COR-L47 (cell line): ENCODE data around the gene RBM43.

Experiments used
- DNase-seq: peaks from one replicate; lab custom pipeline; 2025; lab: John Stamatoyannopoulos, UW

Gene RBM43

DNA sequence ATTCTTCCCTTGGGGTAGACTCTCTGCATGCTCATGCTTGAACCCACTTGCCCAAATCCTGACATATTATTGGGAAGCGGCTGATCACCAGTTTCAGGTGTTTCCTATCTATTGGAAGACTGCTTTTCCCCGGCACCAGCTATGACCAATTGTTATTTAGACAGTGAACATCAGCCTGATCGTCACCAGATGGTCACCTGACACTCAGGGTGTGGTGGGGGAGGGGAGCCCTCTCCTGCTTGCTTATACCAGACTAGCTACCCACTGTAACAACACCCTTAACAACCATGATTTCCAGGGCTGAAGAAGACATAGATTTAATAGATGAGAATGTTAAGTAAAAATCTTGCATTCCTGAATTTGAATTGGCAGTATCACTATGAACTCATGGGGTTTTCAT lies 44.3 kb downstream of the RBM43 start:
- no peak for DNase-seq

DNA sequence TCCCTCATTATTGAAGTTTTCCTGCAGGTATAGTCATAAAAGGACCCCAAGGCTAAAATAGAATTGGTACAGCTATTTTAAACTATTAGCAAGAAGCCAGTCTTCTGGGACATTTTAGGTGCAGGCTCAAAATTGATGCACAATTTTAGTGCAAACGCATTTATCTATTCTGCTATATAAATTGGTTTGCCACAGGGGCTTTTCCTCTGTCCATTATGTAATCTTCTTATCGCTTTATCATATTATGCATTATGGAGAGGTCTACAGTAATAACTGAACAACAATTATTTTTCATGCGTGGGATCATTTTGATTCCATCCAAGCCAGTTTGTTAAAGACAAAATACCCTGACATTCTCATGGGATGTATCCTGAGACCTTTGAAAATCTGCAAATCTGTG lies 54.6 kb downstream of the RBM43 start:
- DNase-seq = no peak

DNA sequence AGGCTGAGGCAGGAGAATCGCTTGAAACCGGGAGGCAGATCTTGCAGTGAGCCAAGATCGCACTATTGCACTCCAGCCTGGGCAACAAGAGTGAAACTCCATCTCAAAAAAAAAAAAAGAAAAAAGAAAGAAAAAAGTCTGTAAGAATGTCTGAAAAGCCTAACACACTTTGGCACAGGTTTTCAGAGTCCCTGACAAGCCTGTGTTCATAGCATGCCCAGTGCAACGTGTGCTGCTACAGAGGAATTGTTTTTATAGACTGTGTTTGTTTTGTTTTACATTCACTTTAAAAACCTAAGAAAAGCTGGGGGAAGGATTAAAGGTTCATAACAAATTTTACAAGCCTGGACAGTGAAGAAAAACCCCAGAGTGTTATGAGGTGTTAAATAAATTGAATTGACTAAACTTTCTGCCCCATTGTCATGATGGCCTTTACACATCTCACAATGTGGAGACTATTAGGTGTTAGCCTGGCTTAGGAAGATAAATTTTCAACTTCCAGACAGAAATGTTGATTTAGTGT lies 55.2 kb downstream of the RBM43 start:
- DNase-seq = no peak

DNA sequence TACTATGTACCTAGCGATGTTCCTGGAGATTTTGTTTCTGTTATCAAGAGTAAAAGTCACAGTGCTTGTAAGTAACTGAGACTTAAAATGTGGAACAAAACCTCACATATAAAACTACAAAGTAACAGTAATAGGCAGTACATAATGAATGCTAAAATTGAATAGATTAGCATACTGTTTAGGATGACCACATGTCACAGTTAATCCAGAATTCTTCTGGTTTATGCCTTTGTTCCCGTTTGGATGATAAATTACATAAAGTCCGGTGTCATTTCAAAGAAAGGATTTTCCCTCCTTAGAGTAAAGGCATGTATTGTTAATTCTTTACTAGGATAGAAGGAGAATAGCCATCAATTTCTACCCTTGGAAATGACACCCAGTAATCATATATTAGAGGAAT lies 56.1 kb downstream of the RBM43 start:
- no peak for DNase-seq

DNA sequence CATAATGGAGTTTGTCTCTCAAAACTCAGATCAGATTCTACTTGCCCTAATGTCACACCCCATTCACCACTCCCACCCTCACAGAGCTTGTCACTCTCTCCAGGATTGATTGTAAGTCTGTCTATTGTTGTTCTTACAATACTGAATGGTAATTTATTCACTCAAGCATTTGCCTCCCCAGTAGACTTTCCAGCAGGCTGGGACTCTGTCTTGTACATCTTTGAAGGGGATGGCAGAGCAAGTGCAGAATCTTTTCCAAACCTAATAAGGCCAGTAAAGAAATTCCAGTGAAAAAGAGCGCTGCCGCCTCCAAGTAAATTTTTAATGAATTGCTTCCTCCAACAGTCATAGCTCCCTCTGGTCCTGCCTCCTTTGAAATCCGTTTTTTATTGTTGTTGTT lies 56.9 kb downstream of the RBM43 start:
- no peak for DNase-seq

DNA sequence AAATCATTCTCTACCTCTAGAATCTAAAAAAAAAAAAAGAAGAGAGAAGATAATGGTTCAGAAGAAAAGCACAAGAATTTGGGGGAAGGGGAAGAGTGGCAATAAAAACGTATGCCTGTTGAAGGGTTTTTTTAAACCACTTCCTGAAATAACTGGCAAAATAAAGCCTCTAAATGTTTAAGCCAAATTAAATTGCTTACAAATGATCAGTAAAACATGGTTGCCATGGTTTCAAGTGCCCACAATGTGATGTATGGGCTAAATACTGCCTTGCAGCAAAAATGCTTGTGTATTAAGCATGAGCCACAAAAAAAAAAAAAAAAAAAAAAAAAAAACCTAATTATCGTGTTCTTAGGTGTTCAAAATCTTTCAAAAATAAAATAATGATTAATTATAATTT lies 60.8 kb downstream of the RBM43 start:
- no peak for DNase-seq

DNA sequence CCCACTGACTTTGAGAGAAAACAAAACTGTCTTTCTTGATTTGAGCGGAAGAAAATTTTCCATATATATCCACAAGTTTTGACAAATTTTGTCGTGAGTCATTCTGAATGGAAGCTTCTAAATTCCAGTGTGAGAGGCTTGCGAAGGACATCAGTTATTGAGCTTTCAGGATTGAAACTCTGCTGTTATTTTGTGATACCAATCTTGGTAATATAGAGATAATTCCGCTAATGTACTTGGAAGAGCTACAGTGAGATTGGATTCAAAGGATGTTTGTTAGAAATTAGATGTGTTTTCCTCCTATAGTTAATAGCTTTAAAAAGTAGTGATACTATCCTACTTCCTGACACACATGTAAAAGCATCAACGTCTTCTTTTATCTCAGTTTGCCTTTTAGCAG lies 61.4 kb downstream of the RBM43 start:
- DNase-seq = no peak

DNA sequence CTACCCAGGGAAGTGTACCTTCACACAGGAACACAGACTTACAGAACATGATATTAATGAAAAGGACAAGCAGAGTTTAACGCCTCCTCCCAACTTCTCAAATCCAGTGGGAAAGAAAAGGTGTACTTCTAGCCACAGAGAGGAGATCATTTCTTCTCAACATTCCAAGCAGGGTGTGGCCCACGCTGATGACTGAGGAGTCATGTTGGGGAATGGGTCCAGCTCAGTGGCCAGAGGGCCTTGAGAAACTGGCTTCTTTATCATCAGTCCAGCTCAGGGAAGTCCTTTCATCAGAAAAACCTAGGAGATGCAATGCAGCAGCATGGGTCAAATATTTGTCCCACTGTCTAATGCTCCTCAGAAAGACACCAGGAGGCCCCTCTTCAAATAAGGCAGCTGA lies 63.0 kb downstream of the RBM43 start:
- DNase-seq = no peak
